RCC 7860 (cell line): ENCODE measurements around the gene WDR49.
"Not testable (repeated sequence)": the region's sequence is repeated elsewhere in the genome, so short reads cannot be mapped to it uniquely, and the experiment has no call there.

Experiments used
- DNase-seq: peaks from one replicate; pipeline ENCODE4 v3.0.0-alpha.2; 2015; ENCODE audit warnings: low spot score
- FAIRE-seq: peaks from 2 replicates; lab custom pipeline; 2012; peaks lifted over from hg19 to GRCh38; lab: Jason Lieb, UNC

The WDR49 gene

DNA sequence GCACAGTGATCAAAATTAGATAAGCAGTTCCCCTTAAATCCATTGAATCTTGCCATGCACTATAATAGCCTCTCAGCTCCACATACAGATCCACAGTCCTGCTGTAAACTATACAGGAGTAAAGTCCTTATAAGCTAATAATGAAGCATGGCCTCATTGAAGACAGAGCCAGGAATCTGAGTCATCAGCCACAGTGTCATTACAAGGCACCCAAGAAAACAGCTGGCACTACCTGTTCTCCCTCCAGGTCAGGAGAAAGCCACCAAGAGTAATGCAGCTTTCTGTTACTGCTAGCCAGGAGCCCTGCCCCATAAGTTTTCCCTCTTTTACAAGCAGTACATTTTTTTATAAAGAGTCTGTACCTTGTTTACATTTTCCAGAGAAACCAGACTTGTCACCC, 27.3 kb downstream of the WDR49 start:
- FAIRE-seq (no peak), DNase-seq (no peak)

GRCh38 chr3:167615030-167615429, 38.7 kb downstream of the WDR49 start:
- DNase-seq: no peak
- FAIRE-seq: no peak

- not testable (repeated sequence) for FAIRE-seq, DNase-seq
Measured at GRCh38 chr3:167614196-167614595, 39.5 kb downstream of the WDR49 start.

DNA sequence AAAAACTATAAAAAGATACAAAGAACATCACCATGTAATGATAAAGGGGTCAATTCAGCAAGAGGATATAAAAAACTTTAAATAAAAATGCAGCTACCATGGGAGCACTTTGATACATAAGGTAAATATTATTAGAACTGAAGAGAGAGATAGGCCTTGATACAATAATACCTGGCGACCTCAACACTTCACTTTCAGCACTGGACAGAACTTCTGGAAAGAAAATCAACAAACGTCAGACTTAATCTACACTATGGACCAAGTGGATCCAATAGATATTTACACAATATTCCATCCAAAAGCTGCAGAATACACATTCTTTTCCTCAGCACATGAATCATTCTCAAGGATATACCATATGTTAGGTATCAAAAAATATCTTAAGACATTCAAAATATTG, 42.0 kb downstream of the WDR49 start:
- no peak for DNase-seq
- no peak for FAIRE-seq

DNA sequence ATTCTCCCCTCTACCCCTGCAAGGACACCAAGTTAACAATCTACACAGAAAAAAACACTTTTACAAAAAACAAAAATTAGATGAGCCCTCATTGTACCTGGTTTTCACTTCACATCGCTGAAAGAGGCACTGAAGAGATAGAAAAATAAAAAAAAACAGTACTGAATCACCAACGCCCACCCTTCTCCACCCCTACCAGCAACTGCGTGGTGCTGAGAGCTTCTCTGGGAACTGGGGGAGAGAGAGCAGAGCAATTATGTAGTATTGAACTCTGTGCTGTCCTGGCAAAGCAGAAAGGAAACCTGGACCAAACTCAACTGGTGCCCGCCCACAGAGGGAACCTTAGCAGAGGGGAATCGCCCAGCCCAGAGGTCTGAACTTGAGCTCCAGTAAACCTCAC, 44.6 kb downstream of the WDR49 start:
- FAIRE-seq: no peak

GRCh38 chr3:167606836-167607235, 46.9 kb downstream of the WDR49 start:
- DNase-seq: no peak
- FAIRE-seq: no peak

More for the DNA sequence above, 44.6 kb downstream of the WDR49 start:
- DNase-seq: no peak

- FAIRE-seq: no peak
- no peak for DNase-seq
Measured at GRCh38 chr3:167605871-167606270, 47.9 kb downstream of the WDR49 start.

DNA sequence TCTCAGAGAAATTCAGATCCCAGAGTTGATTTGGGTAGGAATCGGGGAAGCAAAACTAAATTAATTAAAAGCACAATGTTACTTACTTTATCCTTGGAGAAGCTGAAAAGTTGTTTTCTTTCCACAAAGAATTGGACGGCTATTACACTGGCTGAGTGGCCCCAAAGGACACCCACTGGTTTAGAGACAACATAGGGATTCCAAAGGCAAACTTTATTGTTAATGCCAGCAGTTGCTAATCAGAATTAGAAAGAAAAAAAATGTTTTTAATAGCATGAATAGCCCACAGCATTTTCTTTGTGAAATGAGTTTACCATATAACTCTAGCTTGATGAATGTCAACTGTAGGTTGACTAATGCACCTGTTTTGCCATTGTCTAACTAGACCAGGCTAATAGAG, 51.7 kb downstream of the WDR49 start:
- DNase-seq (no peak), FAIRE-seq (no peak)

DNA sequence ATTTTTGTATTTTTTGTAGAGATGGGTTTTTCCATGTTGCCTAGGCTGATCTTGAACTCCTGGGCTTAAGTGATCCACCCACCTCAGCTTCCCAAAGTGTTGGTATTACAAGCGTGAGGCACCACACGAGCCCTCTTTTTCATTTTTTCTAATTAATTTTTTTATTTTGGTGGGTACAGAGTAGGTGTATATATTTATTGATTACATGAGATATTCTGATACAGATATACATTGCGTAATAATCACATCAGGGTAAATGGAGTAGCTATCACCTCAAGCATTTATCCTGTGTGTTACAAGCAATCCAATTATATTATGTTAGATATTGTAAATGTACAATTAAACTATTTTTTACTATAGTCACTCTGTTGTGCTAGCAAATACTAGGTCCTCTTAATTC, 66.1 kb downstream of the WDR49 start:
- FAIRE-seq (no peak), DNase-seq (no peak)

- DNase-seq: no peak
- FAIRE-seq: no peak
Measured at GRCh38 chr3:167575000-167575600, 78.6 kb downstream of the WDR49 start.

DNA sequence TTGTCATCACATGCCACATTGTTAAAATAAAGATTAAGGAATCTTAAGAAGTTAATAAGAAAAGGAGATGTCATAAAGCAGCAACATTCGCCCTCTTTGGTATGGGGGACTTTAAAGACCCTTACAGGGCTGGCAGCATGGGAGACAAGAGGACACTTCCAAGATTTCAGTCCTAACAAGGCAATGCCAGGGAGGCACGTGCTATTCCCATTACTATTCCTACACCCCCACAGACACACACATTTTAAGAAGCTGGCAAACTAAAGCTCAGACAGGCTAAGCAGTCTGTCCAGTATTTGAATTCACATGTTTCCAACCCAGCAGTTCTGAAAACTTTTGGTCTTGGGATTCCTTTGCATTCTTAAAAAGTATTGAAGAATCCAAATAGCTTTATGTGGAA, 80.8 kb downstream of the WDR49 start:
- no peak for DNase-seq
- FAIRE-seq: no peak

DNA sequence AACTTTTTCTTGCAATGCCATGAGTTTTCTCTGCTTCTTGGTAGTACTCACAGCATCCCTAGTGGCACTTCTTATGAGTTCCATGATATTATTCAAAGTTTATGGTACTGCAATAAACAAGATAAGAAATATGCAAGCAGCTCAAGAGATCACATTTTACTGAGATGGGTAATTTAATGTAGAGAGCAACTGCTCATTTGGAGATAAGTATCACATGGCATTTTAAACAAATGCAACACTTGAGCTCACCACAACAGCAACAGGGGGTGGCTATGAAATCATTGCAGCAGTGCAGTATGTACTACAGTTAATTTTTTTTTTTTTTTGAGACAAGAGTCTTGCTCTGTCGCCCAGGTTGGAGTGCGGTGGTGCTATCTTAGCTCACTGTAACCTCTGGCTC, 85.1 kb downstream of the WDR49 start:
- FAIRE-seq (no peak), DNase-seq (no peak)

DNA sequence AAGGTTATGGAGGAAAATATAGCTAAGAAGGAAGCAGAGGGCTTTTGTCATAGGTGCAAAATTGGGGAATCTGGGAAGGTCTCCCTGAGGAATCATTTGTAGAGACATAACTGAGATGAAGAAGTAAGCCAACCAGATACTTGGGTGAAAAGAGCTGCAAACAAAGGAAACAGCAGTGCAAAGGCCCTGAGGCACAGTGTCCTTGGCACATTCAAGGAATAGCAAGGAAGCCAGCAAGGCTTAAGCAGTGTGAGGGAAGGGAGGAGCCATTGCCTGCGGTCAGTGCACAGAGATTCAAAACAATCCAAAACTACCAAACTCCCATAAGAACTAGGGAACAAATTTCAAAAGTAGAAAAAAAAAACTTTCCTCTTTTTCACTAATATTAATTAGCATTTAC, 88.3 kb downstream of the WDR49 start:
- FAIRE-seq (no peak), DNase-seq (no peak)

GRCh38 chr3:167564612-167565011, 89.1 kb downstream of the WDR49 start:
- no peak for FAIRE-seq

DNA sequence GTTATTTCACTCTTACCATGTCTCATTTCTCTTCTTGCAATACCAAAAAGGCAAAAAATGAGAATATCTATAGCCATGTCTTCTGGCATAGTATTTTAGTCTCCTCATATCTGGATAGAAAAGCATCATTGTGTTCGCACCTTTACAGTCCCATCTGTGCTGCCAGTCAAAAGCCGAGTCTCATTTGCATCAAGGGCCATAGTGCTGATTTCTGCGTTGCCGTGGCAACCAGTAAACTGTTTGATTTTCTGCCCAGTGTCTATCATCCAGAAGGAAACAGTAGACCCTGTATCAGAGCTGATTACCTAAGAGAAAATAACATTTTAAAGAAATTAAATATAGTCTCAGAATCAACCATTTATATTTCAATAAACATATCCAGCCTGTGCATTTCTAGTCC, 93.8 kb downstream of the WDR49 start:
- DNase-seq: no peak
- no peak for FAIRE-seq

More at GRCh38 chr3:167564612-167565011, 89.1 kb downstream of the WDR49 start:
- no peak for DNase-seq

DNA sequence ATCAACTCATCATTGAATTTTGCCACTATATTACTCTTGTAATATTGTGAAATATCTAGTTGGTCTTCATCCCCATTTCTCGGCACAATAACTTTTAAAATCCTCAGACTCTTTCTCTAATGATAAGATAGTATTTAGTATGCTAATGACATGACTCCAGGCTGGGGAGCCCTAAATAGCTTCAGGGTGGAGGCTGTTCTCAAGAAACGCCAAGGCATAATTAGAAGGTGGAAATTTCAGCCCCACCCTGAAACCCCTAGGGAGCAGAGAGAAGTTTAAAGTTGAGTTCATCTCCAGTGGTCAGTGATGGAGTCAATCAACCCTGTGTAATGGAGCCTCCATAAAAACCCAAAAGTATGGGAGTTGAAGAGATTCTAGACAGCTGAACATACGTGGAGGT, 98.8 kb downstream of the WDR49 start:
- no peak for FAIRE-seq
- DNase-seq: no peak

- no peak for DNase-seq
- no peak for FAIRE-seq
Measured at GRCh38 chr3:167538081-167538480, 115.7 kb downstream of the WDR49 start.

DNA sequence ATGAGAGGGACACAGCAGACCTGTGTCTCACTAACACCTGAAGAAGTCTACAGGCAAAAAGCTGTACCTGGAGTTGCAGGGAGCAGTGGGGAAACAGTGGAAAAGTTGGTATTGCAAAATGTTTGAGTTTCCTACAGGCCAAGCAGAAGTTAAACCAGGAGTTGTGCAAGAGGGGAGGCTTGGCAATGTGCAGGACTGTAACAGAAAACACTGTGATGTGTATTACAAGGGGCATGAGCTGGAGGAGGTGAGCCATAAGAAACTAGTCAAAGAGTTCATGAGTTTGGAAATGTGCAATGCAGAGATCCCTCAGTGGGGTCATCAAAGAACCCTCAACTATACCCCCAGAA, 132.8 kb downstream of the WDR49 start:
- no peak for DNase-seq
- FAIRE-seq: no peak

DNA sequence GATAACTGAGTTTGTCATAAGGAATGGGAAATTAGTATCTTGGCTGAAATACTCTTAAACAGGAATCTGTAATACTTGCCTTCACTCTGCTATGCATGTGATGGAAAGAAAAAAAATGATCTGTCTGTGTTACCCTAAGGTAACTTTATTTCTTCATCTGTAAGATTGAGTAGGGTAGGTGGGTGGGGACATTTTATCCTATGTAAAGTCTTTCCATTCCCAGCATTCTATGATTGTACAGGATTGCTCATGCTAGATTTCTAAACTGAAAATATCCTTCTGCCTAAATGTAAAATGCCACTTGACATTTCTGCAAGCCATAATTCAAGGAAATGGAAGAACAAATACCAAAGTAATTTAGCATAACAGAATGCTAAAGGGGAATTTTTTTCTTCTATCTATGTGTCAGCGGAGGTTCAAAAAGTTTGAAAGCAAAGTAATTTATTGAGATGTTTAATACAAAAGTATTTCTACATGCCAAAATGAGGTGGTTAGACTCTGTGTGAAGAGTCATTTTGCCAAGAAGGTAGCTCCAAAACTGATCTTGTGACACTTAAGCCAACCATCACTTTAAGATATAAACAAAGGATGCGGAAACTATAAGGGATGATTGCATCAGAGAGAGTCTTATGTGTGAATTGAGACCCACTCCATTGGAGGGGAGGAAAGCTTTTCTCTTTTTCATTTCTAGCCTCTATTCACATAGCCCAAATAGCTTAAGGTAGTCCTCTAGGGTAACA, 133.3 kb downstream of the WDR49 start:
- DNase-seq: no peak
- FAIRE-seq: no peak

DNA sequence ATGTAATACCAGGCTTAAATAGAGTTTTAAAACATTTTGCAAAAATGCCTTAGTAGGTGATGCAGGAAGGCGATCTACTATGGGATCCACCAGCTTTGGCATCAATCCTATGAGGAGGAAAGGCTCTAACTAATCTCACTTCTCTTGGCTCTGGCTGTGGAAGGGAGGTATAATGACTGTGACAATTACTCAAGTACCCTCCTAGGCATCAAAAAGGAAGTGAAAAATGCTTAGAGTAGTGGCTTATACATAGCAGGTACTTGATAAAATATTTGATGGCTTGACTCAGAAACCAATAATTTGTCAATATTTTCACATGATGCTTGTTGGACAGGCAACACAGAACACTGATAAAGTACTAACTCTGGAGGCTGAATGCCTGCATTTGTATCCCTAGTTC, 145.8 kb downstream of the WDR49 start:
- DNase-seq: no peak
- no peak for FAIRE-seq

- DNase-seq: no peak
- no peak for FAIRE-seq
Measured at GRCh38 chr3:167502401-167502800, 151.3 kb downstream of the WDR49 start.

GRCh38 chr3:167501941-167502340, 151.8 kb downstream of the WDR49 start:
- FAIRE-seq: no peak
- no peak for DNase-seq

GRCh38 chr3:167497903-167498302, 155.8 kb downstream of the WDR49 start:
- DNase-seq (no peak), FAIRE-seq (no peak)
